GM04504 (cell line): ENCODE data around the gene VPS72.
"Not testable (repeated sequence)": the region's sequence is repeated elsewhere in the genome, so short reads cannot be mapped to it uniquely, and the experiment has no call there.

Source experiments
- DNase-seq: peaks from one replicate; pipeline ENCODE4 v3.0.0-alpha.2; 2012; ENCODE audit warnings: low read depth

VPS72 gene, protein sequence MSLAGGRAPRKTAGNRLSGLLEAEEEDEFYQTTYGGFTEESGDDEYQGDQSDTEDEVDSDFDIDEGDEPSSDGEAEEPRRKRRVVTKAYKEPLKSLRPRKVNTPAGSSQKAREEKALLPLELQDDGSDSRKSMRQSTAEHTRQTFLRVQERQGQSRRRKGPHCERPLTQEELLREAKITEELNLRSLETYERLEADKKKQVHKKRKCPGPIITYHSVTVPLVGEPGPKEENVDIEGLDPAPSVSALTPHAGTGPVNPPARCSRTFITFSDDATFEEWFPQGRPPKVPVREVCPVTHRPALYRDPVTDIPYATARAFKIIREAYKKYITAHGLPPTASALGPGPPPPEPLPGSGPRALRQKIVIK

DNA sequence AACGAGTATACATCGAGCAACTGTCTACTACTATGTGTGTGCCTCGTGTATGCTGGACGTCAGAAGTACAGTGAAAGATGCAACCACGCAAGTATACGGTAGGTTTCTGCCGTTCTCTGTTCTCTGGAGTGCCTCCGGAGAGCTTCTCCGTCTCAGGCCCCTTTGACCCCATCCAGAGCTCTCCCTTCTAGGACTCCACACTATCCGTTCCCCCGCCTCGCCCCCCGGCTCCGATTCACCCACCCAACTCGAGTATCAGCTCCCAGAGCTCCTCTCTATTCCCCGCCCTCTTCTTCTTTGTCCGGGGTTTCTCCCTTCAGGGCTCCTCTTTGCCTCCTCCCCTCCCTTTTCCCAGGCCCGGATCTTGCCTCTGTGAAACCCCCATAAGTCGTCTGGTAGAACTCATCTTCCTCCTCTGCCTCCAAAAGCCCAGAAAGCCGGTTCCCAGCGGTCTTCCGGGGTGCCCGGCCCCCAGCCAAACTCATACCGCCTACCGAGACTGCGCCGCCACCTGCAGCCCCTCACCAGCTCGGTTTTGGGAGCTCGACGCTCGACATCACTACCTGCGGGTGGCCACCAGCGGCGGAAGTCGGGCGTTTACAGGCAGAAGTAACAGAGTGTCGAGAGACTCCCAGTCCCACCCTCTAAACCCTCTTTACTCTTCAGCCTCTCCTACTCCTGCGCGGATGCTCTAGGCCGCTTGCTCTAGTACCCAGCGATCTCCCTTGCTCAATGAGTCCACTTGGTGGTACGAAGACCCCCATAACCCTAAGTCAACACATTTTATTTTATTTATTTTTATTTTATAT lies at the start of gene VPS72:
TSS of gene VPS72 (minus strand) at position 561 of the 809 bp plus-strand sequence. CDS start at position 485, 76 bp downstream.
- peak; percentile 72 for DNase-seq

DNA sequence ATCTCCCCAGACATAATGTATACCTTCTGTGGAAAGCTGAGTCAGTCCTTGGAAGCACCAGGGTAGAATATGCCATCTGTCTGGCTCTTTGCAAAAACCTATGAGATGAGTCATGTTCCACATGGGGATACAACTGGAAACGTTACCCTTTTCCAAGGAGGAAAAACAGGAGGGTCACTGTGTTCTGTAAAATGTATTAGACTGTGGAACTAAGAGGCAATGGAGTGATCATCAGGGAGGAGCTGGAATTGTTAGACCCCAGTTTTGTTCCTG lies 48.4 kb upstream of the VPS72 start:
- peak; percentile 82 for DNase-seq

DNA sequence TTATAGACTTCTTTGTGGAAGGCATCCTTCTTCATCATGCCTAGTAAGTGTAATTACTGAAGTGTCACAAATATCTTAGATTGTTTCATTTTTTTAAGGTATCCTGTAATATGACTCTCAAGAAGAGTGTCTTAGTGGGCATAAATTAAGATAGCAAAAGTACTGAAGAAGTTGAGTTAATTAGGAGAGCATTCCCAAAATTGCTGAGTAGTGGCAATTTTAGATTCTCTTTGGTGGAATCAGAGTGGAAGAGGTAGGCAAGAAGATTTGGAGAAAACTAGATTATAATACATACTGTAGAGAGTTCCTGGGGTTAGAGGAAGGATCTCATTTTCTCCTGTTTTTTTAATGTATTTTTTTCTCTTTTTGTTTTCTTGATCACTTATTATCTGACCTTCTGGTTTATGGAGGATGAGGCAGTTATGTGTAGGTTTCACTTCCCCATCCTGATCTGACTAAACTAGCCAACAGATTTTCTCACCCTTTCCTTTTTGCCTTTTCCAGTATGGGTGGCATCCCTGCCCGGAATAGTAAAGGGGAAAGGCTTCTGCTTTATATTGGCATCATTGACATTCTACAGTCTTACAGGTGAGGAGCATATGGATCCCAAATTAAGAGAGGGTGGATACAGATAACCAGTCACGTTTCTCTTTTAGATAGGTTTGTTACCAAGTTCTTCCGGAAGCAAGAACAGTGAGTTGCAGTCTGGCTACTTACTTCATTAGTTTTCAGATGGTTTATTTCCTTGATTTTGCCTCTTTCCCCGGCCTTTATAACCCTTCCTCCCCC lies 47.9 kb upstream of the VPS72 start:
- no peak for DNase-seq

DNA sequence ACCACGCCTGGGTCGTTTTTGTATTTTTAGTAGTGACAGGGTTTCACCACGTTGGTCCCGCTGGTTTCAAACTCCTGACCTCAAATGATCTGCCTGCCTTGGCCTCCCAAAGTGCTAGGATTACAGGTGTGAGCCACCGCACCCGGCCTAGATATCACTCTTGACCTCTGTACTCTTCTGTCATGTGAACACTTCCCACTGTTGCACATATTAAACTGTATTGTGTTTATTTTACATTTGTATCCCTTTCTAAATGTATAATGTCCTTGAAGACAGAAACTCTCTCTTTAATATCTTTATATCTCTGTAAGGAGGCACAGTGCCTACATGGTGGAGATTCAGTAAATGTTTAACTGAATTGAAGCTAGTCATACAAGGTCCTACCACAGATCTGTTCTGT lies 45.2 kb upstream of the VPS72 start:
- no peak for DNase-seq

DNA sequence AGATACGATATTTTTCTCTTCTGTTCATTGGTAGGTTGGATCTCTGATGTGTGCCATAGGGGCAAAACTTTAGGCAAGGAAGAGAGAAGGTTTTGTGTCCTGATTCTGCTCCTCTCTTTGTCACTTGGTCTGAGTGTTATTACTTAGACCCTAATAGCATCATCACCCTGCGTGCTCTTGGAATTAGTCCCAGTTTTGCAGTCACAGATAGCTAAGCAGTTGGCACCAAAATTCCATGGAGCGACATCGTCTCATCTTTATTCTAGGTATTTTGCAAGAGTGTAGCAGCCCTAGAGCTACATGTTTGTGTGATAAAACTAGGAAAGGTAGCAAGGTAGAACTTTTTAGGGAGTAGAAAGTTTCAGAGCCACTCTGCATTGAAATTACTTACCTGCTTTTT lies 32.1 kb upstream of the VPS72 start:
- DNase-seq = no peak

DNA sequence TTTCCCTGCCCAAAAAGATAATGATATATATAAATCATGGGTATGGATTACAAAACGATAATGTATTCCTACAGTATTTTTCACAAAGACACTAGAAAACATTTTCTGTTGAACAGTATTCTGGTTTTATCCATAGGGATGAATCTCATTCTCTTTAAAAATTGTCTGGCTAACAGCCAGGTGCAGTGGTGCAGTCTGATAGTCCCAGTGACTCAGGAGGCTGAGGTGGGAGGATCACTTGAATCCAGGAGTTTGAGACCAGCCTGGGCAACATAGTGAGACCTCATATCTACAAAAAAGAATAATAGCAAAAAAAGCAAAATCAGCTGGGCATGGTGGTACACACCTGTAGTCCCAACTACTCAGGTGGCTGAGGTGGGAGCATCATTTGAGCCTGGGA lies 31.6 kb upstream of the VPS72 start:
- no peak for DNase-seq

DNA sequence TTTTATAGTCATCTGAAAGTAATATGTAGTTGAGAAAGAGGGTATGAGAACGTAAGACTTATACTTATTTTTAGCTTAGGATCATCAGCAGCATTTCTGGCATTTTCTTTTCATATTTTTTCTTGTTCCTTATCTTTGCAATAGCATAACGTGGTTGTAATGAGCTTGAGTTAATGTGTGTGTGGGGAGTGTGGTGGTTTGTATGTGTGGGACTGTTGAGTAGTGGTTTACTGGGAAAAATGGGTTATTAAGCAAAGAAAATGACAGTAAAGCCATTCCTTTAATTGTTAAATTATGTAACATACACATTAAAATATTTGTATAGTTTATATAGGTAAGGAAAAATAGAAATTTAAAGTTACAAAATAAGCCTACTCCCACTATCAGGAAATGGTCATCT lies 23.6 kb upstream of the VPS72 start:
- DNase-seq = no peak

DNA sequence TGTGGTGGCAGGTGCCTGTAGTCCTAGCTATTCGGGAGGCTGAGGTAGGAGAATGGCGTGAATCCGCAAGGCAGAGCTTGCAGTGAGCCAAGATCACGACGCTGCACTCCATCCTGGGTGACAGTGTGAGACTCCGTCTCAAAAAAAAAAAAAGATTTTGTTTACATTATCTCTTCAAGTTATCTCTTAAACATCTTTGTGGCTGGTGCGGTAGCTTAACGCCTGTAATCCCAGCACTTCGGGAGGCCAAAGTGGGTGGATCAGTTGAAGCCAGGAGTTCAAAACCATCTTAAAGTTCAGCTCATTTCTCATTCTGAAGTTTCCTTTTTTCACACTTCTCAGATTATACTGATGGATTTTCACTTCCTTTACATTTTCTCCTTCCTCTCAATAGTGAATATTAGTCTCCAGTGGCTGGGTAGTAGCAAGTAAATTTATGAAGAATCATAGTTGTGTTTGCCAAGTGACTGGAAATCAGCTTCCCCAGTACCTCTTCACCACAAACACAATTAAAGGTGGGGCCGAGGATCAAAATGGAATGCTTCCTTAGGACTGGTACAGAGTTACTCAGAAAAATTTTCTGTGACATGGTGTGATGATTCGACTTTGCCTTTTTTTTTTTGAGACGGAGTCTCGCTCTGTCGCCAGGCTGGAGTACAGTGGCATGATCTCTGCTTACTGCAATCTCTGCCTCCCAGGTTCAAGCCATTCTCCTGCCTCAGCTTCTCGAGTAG lies 22.1 kb upstream of the VPS72 start:
- no peak for DNase-seq

DNA sequence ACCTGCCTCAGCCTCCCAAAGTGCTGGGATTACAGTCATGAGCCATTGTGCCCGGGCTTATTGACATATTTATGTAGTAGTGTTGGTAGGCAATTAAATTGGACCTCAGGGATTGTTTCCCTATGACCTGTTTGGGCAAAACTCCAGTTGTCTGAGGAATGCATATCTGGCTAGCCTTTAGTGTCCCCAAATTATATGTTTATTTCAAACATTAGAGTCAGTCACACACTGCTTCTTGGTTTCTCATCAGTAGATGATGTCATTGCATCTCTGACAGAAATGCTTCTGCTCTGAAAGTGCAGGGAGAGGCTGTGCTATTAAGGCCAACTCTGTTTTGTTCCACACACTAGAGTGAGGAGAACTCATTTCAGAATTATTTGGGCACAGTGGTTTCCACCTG lies 20.8 kb upstream of the VPS72 start:
- peak; percentile 53 for DNase-seq

DNA sequence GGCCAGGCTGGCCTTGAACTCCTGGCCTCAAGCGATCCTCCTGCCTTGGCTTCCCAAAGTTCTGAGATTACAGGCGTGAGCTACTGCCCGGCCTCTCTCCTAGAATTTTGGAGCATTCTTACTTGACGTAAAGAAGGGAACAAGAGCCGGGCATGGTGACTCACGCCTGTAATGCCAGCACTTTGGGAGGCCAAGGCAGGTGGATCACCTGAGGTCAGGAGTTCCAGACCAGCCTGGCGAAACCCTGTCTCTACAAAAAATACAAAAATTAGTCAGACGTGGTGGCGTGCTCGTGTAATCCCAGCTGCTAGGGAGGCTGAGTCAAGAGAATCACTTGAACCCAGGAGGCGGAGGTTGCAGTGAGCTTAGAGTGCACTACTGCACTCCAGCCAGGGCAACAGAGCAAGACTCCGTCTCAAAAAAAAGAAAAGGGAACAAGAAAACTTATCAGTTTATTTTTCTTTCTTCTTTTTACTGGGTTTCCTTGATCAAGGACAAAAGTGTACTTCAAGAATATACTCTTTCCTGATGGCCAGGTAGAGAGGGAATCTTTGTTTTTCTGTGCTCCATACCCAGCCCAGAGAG lies 15.5 kb upstream of the VPS72 start:
- not testable (repeated sequence) for DNase-seq

DNA sequence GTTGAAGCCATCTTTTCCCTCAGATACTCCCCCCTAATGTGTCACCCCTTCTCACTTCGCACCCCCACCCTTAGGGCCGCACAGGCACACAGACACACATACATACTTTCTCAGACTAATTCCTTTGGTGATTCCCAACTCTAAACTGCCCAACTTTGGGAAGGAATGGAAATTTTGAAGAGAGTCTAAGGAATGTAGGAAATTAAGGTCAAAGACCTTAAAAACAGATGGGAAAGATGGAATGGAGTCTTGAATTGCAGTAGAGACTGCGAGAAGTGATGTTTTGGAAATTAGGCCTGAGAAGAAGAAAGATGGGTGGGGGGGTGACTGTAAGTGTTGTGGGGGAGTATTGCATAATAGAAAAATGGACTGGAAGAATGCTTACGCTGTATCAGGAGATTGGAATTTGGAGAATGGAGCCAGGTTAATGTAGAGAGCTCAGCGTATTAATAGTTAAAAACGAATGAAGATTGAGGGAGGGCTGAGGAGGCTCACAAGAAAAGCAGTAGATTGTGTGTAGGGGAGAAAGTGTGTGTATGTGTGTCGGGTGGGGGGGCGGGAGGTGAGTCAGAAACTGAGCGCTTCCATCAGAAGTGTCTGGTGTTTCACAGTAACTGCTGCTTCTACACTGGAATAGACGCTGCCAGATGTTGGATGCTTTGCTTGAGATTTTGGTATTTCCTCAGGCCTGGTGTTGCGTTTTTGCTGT lies 10.0 kb upstream of the VPS72 start:
- DNase-seq = peak; percentile 68

DNA sequence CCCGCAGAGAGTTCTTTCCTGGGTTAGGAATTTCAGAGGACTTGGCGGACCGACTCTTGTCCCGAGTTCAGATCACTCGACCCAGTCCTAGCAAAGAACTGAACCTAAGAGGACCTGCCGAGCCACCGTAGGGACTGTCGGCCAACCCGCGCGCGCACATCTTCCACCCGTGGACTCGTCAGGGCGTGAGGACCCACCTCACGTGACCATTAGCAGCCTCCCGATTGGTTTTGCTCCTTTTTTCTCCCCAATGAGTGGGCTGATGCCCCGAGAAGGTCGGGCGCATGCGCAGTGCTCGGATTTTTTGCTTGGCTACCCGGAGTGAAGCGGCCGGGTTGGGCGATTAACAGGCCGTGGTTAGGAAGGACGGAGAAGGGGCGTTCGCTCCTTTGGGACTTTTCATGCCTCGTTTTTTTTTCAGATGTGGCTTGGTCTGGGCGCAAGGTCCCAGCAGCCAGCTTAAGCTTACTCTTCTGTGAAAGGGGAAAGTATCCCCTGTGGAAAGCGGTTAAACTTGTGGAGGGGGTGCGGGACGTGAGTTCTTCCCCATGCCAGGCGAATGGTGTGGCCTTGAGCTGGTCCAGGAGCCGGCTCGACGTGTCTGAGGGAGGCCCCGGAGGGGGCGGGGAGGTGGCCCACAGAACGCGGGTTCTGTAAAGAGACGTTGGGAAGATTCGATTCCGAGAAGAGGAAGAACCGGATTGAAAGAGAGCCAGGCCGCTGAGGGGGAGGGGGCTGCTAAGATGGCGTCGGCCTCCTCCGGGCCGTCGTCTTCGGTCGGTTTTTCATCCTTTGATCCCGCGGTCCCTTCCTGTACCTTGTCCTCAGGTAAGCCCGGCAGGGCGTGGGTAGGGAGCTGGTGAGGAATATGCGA lies 8.5 kb upstream of the VPS72 start, which contains the start of gene PIP5K1A:
TSS of gene PIP5K1A (plus strand) at position 299 of the 874 bp plus-strand sequence. CDS start at position 744, 445 bp downstream.
- peak; percentile 98 for DNase-seq

DNA sequence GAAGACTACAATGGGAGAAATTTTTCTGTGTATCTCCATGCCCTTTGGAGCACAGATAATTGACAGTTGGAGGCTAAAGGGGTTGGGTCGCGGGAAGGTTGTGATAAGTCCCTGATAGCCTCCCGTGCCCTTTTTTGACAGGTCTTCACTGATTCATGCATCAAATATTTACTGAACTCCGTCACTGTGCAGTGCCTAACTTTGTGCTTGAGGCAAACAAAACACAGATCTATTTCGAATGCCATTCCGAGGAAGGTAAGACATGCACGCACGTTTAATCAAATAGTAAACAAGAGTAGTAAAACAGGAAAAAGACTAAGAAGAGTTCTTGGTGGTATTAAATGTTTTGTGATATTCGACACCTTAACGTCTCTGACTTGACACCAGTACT lies 7.9 kb upstream of the VPS72 start:
- no peak for DNase-seq

DNA sequence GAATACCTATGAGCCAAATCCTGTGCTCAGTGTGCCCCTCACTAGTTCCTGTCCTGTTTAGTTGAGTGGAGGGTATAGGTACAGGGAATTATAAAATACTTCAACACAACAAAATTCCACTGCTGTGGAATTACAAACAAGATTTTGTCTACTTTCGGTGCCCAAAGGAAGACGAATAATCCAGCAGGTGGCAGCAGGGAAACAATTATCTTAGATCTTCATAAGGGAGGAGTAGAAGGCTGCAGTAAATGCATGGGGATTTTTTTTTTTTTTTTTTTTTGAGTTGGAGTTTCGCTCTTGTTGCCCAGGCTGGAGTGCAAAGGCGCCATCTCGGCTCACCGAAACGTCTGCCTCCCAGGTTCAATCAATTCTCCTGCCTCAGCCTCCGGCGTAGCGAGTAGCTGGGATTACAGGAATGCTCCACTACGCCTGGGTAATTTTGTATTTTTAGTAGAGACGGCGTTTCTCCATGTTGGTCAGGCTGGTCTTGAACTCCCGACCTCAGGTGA lies 6.3 kb upstream of the VPS72 start:
- DNase-seq = peak; percentile 79

DNA sequence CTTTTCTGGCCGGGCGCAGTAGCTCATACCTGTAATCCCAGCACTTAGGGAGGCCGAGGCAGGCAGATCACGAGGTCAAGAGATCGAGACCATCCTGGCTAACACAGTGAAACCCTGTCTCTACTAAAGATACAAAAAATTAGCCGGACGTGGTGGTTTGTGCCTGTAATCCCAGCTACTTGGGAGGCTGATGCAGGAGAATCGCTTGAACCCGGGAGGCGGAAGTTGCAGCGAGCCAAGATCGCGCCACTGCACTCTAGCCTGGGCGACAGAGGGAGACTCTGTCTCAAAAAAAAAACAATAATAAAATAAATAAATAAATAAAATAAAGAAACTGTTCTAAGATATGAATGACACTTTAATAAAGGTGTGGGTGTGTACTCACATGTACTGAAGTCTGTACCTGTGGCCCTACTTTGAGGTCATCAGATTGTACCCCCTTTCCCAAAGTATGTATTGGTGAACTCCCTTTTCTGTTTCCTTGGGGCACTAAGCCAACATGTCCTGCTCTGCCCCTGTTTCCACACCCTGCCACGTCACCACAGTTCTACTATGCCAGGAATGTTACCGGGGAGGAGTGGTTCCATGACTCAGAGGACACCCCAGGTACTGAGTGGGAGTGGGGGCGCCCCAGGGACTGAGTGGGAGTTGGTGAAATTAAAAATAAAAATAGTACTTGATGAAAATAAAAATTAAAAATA lies 5.0 kb upstream of the VPS72 start:
- peak; percentile 78 for DNase-seq

DNA sequence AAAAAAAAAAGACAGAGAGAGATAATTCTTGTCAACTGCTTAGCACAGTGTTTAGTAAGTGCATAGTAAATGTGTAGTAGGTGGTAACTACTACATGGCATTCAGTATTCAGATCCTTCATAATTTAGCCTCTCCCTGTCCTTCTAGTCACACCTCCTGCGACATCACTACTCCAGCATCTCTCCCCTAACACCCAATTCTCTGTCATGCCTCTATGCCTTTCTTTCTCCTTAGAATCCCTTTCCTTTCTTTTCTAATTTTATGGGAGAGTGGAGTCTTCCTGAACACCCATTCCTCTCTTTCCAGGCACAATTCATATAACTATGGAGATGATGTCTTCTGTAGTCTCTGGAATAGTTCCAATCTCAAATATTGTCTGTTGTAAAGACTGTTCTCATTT lies 3.9 kb upstream of the VPS72 start:
- DNase-seq = no peak

DNA sequence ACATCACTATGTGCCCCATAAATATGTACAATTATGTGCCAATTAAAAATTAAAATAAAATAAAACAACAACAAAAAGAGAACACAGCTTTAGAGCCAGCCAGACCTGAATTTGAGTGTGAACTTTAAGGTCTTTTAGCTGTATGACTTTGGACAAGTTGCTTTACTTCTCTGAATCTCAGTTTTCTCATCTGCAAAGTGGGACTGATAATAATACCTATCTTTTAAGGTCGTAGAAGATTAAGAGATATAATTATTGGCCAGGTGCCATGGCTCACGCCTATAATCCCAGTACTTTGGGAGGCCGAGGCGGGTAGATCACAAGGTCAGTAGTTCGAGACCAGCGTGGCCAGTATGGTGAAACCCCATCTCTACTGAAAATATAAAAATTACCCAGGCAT lies 3.3 kb upstream of the VPS72 start:
- DNase-seq = no peak

DNA sequence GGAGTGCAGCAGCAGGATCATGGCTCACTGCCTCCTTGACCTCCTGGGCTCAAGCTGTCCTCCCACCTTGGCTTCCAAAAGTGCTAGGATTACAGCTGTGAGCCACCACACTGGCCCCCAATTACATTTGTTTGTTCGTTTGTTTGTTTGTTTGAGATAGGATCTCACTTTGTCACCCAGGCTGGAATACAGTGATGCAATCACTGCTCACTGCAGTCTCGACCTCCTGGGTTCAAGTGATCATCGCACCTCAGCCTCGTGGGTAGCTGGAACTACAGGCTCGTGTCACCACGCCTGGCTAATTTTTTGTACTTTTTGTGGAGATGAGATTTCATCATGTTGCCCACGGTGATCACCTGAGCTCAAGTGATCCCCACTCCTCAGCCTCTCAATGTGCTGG lies 2.0 kb upstream of the VPS72 start:
- DNase-seq = no peak

DNA sequence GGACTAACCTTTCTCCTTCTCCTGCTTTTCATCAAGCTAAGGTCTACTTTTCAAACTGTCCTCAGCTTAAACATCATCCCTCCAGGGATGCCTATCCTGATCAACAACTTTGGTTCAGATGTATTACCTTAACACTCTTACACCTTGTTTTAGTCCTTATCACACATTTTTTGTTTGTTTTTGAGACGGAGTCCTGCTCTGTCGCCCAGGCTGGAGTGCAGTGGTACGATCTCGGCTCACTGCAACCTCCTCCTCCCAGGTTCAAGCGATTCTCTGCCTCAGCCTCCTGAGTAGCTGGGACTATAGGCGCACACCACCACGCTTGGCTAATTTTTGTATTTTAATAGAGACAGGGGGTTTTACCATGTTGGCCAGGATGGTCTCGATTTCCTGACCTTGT lies 1.3 kb downstream of the VPS72 start:
- not testable (repeated sequence) for DNase-seq
